ENCODE measurements around the gene OR2T34.
"Not testable (repeated sequence)": the region's sequence is repeated elsewhere in the genome, so short reads cannot be mapped to it uniquely, and the experiment has no call there.

OR2T34 gene

GRCh38 chr1:248565530-248566373 is 8.8 kb downstream of the OR2T34 start:
- DNase-seq (ENCODE audit: low read depth in 2 of 2, low spot score in 1 of 2), result not testable (repeated sequence)

GRCh38 chr1:248562672-248563071 is 11.9 kb downstream of the OR2T34 start, which contains the start of gene OR2T29:
TSS of gene OR2T29 (minus strand) at chr1:248562772. CDS start at chr1:248559491, 3,281 bp downstream.
- not testable (repeated sequence) for DNase-seq (ENCODE audit: low read depth in 2 of 2, low spot score in 1 of 2)

- not testable (repeated sequence) for DNase-seq (ENCODE audit: low read depth in 2 of 2, low spot score in 1 of 2)
These were observed 23.5 kb downstream of the OR2T34 start for GRCh38 chr1:248551027-248551426.

GRCh38 chr1:248547383-248547782 is 27.2 kb downstream of the OR2T34 start:
- DNase-seq (ENCODE audit: low read depth in 2 of 2, low spot score in 1 of 2), result not testable (repeated sequence)

GRCh38 chr1:248537449-248537848 is 37.1 kb downstream of the OR2T34 start:
- DNase-seq (ENCODE audit: low read depth in 2 of 2, low spot score in 1 of 2), result not testable (repeated sequence)
